ENCODE measurements around the gene ZNF774.

GRCh38 chr15:90338532-90338931 lies 13.6 kb upstream of the ZNF774 start:
- TF ChIP-seq CTCF (IDR thresholded peaks at IDR 0.05) (no peak), POLR2A (IDR thresholded peaks at IDR 0.05) (no peak)

Data from uterus (tissue), 2 donors.